AG09309 (cell line): ENCODE data around the gene LAPTM4A.

ENCODE experiments used
- DNase-seq: peaks from one replicate; pipeline ENCODE4 v3.0.0-alpha.2; 2010; ENCODE audit warnings: low read depth
- H3K4me3 ChIP-seq: 2 replicates; pipeline ENCODE4 v1.5.1; 2011; ENCODE audit warnings: mild to moderate bottlenecking, low read depth, low read length, moderate library complexity; ENCODE audit not compliant: control insufficient read depth
- TF ChIP-seq, protein P1 (sequence below): IDR thresholded peaks from 2 replicates; pipeline ENCODE4 v1.5.1; 2011; ENCODE audit warnings: mild to moderate bottlenecking, low read depth, low read length, inconsistent platforms; ENCODE audit not compliant: insufficient read depth, control insufficient read depth; ENCODE audit errors: missing control alignments

The LAPTM4A gene

DNA sequence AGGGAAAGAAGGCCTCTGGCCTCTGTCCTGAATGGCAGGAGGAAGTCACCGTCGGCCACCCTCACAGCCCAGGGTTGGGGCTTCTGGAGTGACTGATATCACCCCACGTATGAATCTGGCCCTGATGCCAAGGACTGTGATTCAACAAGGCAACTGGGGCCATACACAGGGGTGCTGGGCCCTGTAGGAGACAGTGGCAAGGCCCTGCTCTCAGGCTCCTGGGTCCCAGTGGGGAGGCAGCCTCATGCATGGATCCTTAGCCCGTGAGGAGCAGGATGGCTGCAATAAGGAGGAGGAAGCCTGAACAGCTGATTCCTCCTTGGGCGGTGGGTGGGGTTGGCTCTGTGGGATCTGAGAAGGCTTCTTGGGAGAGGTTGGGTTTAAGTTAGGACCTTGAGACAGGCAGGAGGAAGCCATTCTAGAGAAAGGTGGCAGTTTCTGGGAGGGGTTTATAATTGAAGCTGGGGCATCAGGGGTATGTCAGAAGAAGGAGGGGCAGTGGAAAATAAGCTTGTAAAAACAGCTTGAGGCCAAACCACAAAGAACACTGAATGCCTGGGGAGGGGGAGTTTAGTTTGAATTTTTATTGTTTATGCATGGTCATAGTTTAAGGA, 42.8 kb upstream of the LAPTM4A start:
- DNase-seq = no peak

GRCh38 chr2:20093263-20094141, 42.1 kb upstream of the LAPTM4A start:
- no peak overlapping the region for H3K4me3 ChIP-seq
- TF ChIP-seq, protein P1, sequence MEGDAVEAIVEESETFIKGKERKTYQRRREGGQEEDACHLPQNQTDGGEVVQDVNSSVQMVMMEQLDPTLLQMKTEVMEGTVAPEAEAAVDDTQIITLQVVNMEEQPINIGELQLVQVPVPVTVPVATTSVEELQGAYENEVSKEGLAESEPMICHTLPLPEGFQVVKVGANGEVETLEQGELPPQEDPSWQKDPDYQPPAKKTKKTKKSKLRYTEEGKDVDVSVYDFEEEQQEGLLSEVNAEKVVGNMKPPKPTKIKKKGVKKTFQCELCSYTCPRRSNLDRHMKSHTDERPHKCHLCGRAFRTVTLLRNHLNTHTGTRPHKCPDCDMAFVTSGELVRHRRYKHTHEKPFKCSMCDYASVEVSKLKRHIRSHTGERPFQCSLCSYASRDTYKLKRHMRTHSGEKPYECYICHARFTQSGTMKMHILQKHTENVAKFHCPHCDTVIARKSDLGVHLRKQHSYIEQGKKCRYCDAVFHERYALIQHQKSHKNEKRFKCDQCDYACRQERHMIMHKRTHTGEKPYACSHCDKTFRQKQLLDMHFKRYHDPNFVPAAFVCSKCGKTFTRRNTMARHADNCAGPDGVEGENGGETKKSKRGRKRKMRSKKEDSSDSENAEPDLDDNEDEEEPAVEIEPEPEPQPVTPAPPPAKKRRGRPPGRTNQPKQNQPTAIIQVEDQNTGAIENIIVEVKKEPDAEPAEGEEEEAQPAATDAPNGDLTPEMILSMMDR = peak; percentile 83
- DNase-seq = peak; percentile 39

More for the DNA sequence above, 42.8 kb upstream of the LAPTM4A start:
- H3K4me3 ChIP-seq = no peak overlapping the region
- TF ChIP-seq, protein P1 = no peak

GRCh38 chr2:20092901-20093235, 41.4 kb upstream of the LAPTM4A start:
- no peak for DNase-seq
- TF ChIP-seq, protein P1 = no peak
- no peak overlapping the region for H3K4me3 ChIP-seq

- TF ChIP-seq, protein P1 = no peak
- H3K4me3 ChIP-seq = no peak overlapping the region
- no peak for DNase-seq
Observed at GRCh38 chr2:20092226-20092900, 40.9 kb upstream of the LAPTM4A start.

GRCh38 chr2:20091305-20091991, 40.0 kb upstream of the LAPTM4A start:
- peak overlapping the region; percentile 11; the same call in 1 of the 2 replicates for H3K4me3 ChIP-seq
- peak; percentile 86 for DNase-seq
- TF ChIP-seq, protein P1 = no peak
